ENCODE measurements around the gene UNC50. TPM values are rescaled to one million over a fixed set of nuclear protein-coding genes. Genes with fewer than 3 reads are reported as not detected.

Gene UNC50, protein sequence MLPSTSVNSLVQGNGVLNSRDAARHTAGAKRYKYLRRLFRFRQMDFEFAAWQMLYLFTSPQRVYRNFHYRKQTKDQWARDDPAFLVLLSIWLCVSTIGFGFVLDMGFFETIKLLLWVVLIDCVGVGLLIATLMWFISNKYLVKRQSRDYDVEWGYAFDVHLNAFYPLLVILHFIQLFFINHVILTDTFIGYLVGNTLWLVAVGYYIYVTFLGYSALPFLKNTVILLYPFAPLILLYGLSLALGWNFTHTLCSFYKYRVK
- 113 and 126 TPM in 2 replicates for polyA plus RNA-seq

DNA sequence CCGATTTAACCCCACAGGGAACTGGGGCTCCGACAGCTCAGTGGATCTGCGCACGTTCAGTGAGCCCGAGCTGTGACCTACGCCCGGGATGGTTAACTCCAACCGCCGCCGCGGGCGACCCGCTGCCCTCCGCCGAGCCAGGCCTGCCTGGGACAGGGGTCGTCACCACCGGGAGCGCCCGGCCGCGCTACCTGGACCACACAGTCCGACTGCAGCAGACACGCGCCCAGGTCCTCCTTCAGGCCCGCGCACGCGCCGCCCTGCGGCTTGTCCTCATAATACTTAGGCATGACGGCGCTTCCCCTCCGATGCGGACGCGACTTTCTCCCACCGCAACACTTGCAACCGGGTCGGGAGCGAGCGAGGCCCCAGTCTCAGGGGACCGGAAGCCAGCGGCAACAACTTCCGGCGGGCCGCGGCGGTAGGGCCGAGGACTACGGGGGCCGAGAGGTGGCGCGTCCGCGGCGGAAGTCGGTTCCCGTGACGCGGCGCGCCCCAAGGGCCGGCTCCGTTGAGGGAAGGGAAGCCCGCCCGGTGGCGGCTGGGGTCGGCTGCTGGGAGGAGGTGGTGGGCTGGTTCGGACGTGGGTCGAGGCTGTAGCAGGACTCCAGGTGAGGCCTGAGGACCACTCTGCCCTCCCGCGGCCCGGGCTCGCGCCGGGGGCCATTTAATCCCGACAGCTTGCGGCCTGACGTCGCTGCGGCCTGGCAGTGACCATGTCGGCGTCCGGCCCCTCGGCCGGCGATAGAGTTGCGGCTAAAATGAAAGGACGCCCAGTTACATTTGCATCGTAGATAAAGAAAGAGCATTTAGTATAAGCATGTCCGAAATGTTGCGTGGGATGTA is at the start of gene UNC50, which contains the start of gene COA5:
Gene UNC50 (plus strand): TSS at position 474 of the 846 bp plus-strand sequence. CDS start 1,171 bp downstream, outside the sequence.
Gene COA5 (minus strand): TSS at position 397 of the 846 bp plus-strand sequence. CDS start 107 bp downstream, at position 290.

Other genes starting within 250 kb of the UNC50 start
- gene INPP4A, start 163.7 kb upstream of the UNC50 start, polyA plus RNA-seq, result 62.6 and 68.7 TPM in 2 replicates
- gene COA5, start 77 bp upstream of the UNC50 start, polyA plus RNA-seq, result 85.4 and 91.9 TPM in 2 replicates
- 98.7 and 117 TPM in 2 replicates for gene MGAT4A, start 122.5 kb downstream of the UNC50 start, polyA plus RNA-seq

All from Purkinje cell (primary cell).